A673 (cell line): Measurements from ENCODE around the gene CTXND1. TPM values are rescaled to one million over a fixed set of nuclear protein-coding genes. Genes with fewer than 3 reads are reported as not detected.

Experiments used
- BruUV-seq: library from RNA; stranded (reverse); fragments of 400-500 nt; replicated peaks from 2 replicates; lab custom pipeline; 2021; lab: Mats Ljungman, UMichigan
- CTCF ChIA-PET: fragments of 300-600 bp; sonication (Branson Sonifier 250); formaldehyde crosslinking; loops from one replicate; lab custom pipeline; 2022; ENCODE audit warnings: antibody characterized with exemption; lab: Charles Lee
- POLR2A ChIA-PET: fragments of 300-600 bp; sonication (Branson Sonifier 250); formaldehyde crosslinking; loops from one replicate; lab custom pipeline; 2022; ENCODE audit warnings: antibody characterized with exemption; ENCODE audit not compliant: low non-redundant PET; lab: Charles Lee
- DNase-seq: peaks from one replicate; pipeline ENCODE4 v3.0.0-alpha.2; 2015; ENCODE audit warnings: low spot score
- H3K27ac ChIP-seq: fragments of 200-600 bp; sonication (generic); 2 replicates; pipeline ENCODE4 v1.5.1; 2016; ENCODE audit warnings: mixed run types, low read depth, mild to moderate bottlenecking, mixed read lengths, antibody characterized with exemption, low read length; ENCODE audit not compliant: poor library complexity, severe bottlenecking
- H3K27me3 ChIP-seq: fragments of 200-600 bp; sonication (generic); replicated peaks from 2 replicates; pipeline ENCODE4 v1.6.1; 2017; ENCODE audit warnings: mixed run types, low read depth, mild to moderate bottlenecking, mixed read lengths, antibody characterized with exemption, low read length; ENCODE audit not compliant: insufficient read depth, poor library complexity
- H3K36me3 ChIP-seq: fragments of 200-600 bp; sonication (generic); 2 replicates; pipeline ENCODE4 v1.6.1; 2016; ENCODE audit warnings: mixed run types, mild to moderate bottlenecking, mixed read lengths, antibody characterized with exemption, low read length; ENCODE audit not compliant: insufficient read depth, poor library complexity, severe bottlenecking
- H3K4me1 ChIP-seq: fragments of 200-600 bp; sonication (generic); 2 replicates; pipeline ENCODE4 v1.6.1; 2017; ENCODE audit warnings: mixed run types, mild to moderate bottlenecking, mixed read lengths, antibody characterized with exemption, low read length; ENCODE audit not compliant: insufficient read depth, poor library complexity, severe bottlenecking
- H3K4me3 ChIP-seq: fragments of 200-600 bp; sonication (generic); 2 replicates; pipeline ENCODE4 v1.5.1; 2016; ENCODE audit warnings: low read depth, mixed run types, mild to moderate bottlenecking, mixed read lengths, low read length; ENCODE audit not compliant: poor library complexity, severe bottlenecking
- H3K9me3 ChIP-seq: fragments of 200-600 bp; sonication (generic); 2 replicates; pipeline ENCODE4 v1.6.1; 2016; ENCODE audit warnings: mixed run types, low read depth, mild to moderate bottlenecking, mixed read lengths, antibody characterized with exemption, low read length; ENCODE audit not compliant: poor library complexity, severe bottlenecking
- CTCF ChIP-seq: fragments of 300-800, 200-600 bp; sonication (generic); conservative IDR thresholded peaks from 2 replicates; pipeline ENCODE4 v1.5.1; 2017; ENCODE audit warnings: low read depth, mild to moderate bottlenecking, antibody characterized with exemption, low read length, moderate library complexity, mixed read lengths
- EZH2 ChIP-seq: fragments of 200-600 bp; sonication (generic); IDR thresholded peaks from 2 replicates; pipeline ENCODE4 v1.6.1; 2017; ENCODE audit warnings: borderline replicate concordance, low read depth, mild to moderate bottlenecking, mixed read lengths, antibody characterized with exemption, low read length; ENCODE audit not compliant: poor library complexity, severe bottlenecking
- intact Hi-C: fragments of 100-400 bp; cut with micrococcal nuclease; formaldehyde crosslinking; loops from one replicate; pipeline ENCODE4 v1.10.0; 2022; ENCODE audit not compliant: unreplicated experiment
- total RNA-seq: library from RNA; stranded (reverse); gene quantifications from 2 replicates; pipeline ENCODE4 v1.2.3, GENCODE V29; 2021

The CTXND1 gene
- total RNA-seq, 1 experiment from 2014 or later = not detected

- TF ChIP-seq CTCF = no peak
- no peak for TF ChIP-seq EZH2
- ChIA-PET CTCF (no interaction called here), POLR2A (no interaction called here)
- H3K4me3 ChIP-seq = no peak overlapping the region
- no peak overlapping the region for H3K27ac ChIP-seq
- no peaks in the 10 kb centered on the region for H3K4me1 ChIP-seq
- BruUV-seq = no TSS peak
- intact Hi-C loops = loop anchor here (10.0 kb wide), 1 partner anchor 176 kb away; no protein-coding TSS in a partner anchor
- H3K27me3 ChIP-seq = no peaks in the 10 kb centered on the region
- no peak for DNase-seq
- H3K36me3 ChIP-seq = no peaks in the 10 kb centered on the region
- H3K9me3 ChIP-seq = no peaks in the 10 kb centered on the region
These were observed 81.4 kb downstream of the CTXND1 start for GRCh38 chr15:80170596-80170995.

- no peaks in the 10 kb centered on the region for H3K9me3 ChIP-seq
- H3K4me3 ChIP-seq = no peak overlapping the region
- no peaks in the 10 kb centered on the region for H3K36me3 ChIP-seq
- CTCF ChIA-PET = no interaction called here
- intact Hi-C loops = loop anchor here (10.0 kb wide), 1 partner anchor 175 kb away; no protein-coding TSS in a partner anchor
- DNase-seq = no peak
- no peaks in the 10 kb centered on the region for H3K27me3 ChIP-seq
- BruUV-seq = no TSS peak
- POLR2A ChIA-PET = no interaction called here
- no peak for TF ChIP-seq CTCF
- no peak for TF ChIP-seq EZH2
- no peak overlapping the region for H3K27ac ChIP-seq
- no peaks in the 10 kb centered on the region for H3K4me1 ChIP-seq
These were observed 82.2 kb downstream of the CTXND1 start for GRCh38 chr15:80169768-80170357.

GRCh38 chr15:80168421-80168820 is 83.6 kb downstream of the CTXND1 start:
- DNase-seq = no peak
- Histone ChIP-seq H3K4me3 (no peak overlapping the region), H3K27ac (no peak overlapping the region), H3K4me1 (no peaks in the 10 kb centered on the region), H3K36me3 (no peaks in the 10 kb centered on the region), H3K27me3 (no peaks in the 10 kb centered on the region), H3K9me3 (no peaks in the 10 kb centered on the region)
- ChIA-PET CTCF (no interaction called here), POLR2A (no interaction called here)
- no TSS peak for BruUV-seq
- TF ChIP-seq CTCF (no peak), EZH2 (no peak)
- intact Hi-C loops = no loop called here
